T-helper 17 cell (primary cell): Measurements from ENCODE around the gene FLT3. TPM values are rescaled to one million over a fixed set of nuclear protein-coding genes. Genes with fewer than 3 reads are reported as not detected.

ENCODE experiments used
- ATAC-seq: fragments of 150-1000 bp; cut with Tn5 transposase; 2 replicates; pipeline ENCODE4 v1.10.0; 2021; ENCODE audit warnings: mild to moderate bottlenecking, moderate library complexity
- DNase-seq, 3 donors: peaks; one replicate each; pipeline versions ENCODE4 v3.0.0 to v3.0.0-alpha.2; 2020 to 2021
- H3K9me3 ChIP-seq: one replicate; pipeline ENCODE4 v1.7.0; 2013; ENCODE audit warnings: low read length, mild to moderate bottlenecking; ENCODE audit not compliant: control insufficient read depth, poor library complexity, severe bottlenecking
- H3K27ac Mint-ChIP-seq: one replicate; pipeline ENCODE4 v1.8.0; 2022; ENCODE audit warnings: mild to moderate bottlenecking, moderate library complexity, mixed read lengths
- H3K27me3 Mint-ChIP-seq: one replicate; pipeline ENCODE4 v1.8.0; 2022; ENCODE audit warnings: mixed read lengths
- H3K36me3 Mint-ChIP-seq: one replicate; pipeline ENCODE4 v1.8.0; 2022; ENCODE audit warnings: low read depth, mixed read lengths
- H3K4me1 Mint-ChIP-seq: one replicate; pipeline ENCODE4 v1.8.0; 2022; ENCODE audit warnings: mild to moderate bottlenecking, mixed read lengths
- H3K4me3 Mint-ChIP-seq: one replicate; pipeline ENCODE4 v1.8.0; 2022; ENCODE audit warnings: mild to moderate bottlenecking, moderate library complexity, mixed read lengths
- total RNA-seq, 4 donors: library from RNA in 2 of 4; stranded (reverse) in 2 of 4; gene quantifications; one replicate each; pipeline ENCODE4 v1.2.3 and lab custom pipeline; 2022 to 2026

FLT3 gene
- total RNA-seq, 2 donors from 2014 or later, result 0.22 to 0.70 TPM

- Mint-ChIP-seq H3K4me3 (no peak overlapping the region), H3K27ac (no peak overlapping the region), H3K4me1 (peaks cover 20% of the 10 kb centered on the region), H3K36me3 (peaks cover under 1% of the 10 kb centered on the region), H3K27me3 (peaks cover 79% of the 10 kb centered on the region)
- no peak for DNase-seq
- H3K9me3 ChIP-seq, result no peaks in the 10 kb centered on the region
- no peak for ATAC-seq
These were observed 123.8 kb downstream of the FLT3 start for GRCh38 chr13:27976362-27977091.

GRCh38 chr13:27975564-27976361 lies 124.6 kb downstream of the FLT3 start:
- DNase-seq, result no peak
- Mint-ChIP-seq H3K36me3 (no peaks in the 10 kb centered on the region), H3K4me3 (peak overlapping the region; percentile 33), H3K27me3 (peaks cover 79% of the 10 kb centered on the region), H3K27ac (no peak overlapping the region), H3K4me1 (peaks cover 20% of the 10 kb centered on the region)
- ATAC-seq, result no peak
- no peaks in the 10 kb centered on the region for H3K9me3 ChIP-seq

GRCh38 chr13:27973961-27974662 lies 126.3 kb downstream of the FLT3 start:
- DNase-seq, result no peak
- no peak overlapping the region for H3K4me3 Mint-ChIP-seq
- H3K4me1 Mint-ChIP-seq, result peaks cover 19% of the 10 kb centered on the region
- H3K36me3 Mint-ChIP-seq, result peaks cover 2% of the 10 kb centered on the region
- peaks cover 82% of the 10 kb centered on the region for H3K27me3 Mint-ChIP-seq
- ATAC-seq, result no peak
- no peak overlapping the region for H3K27ac Mint-ChIP-seq
- H3K9me3 ChIP-seq, result no peaks in the 10 kb centered on the region

GRCh38 chr13:27973291-27973690 lies 127.1 kb downstream of the FLT3 start:
- H3K36me3 Mint-ChIP-seq, result peaks cover 2% of the 10 kb centered on the region
- peaks cover 76% of the 10 kb centered on the region for H3K27me3 Mint-ChIP-seq
- H3K9me3 ChIP-seq, result no peaks in the 10 kb centered on the region
- H3K4me1 Mint-ChIP-seq, result peaks cover 15% of the 10 kb centered on the region
- no peak overlapping the region for H3K27ac Mint-ChIP-seq
- H3K4me3 Mint-ChIP-seq, result no peak overlapping the region
- DNase-seq (no peak), ATAC-seq (no peak)

- no peak overlapping the region for H3K4me3 Mint-ChIP-seq
- DNase-seq (no peak), ATAC-seq (no peak)
- peaks cover 78% of the 10 kb centered on the region for H3K27me3 Mint-ChIP-seq
- peaks cover 19% of the 10 kb centered on the region for H3K4me1 Mint-ChIP-seq
- H3K27ac Mint-ChIP-seq, result no peak overlapping the region
- no peaks in the 10 kb centered on the region for H3K9me3 ChIP-seq
- H3K36me3 Mint-ChIP-seq, result peaks cover 2% of the 10 kb centered on the region
These were observed 127.9 kb downstream of the FLT3 start for GRCh38 chr13:27972478-27972820.

- peaks cover 79% of the 10 kb centered on the region for H3K27me3 Mint-ChIP-seq
- H3K36me3 Mint-ChIP-seq, result peaks cover 2% of the 10 kb centered on the region
- no peak for ATAC-seq
These were observed 128.4 kb downstream of the FLT3 start for GRCh38 chr13:27971776-27972477.

GRCh38 chr13:27971236-27971645 lies 129.1 kb downstream of the FLT3 start:
- ATAC-seq, result no peak
- Mint-ChIP-seq H3K36me3 (peaks cover 2% of the 10 kb centered on the region), H3K4me1 (peaks cover 21% of the 10 kb centered on the region), H3K27ac (no peak overlapping the region), H3K27me3 (peaks cover 80% of the 10 kb centered on the region), H3K4me3 (peak overlapping the region; percentile 21)
- H3K9me3 ChIP-seq, result no peaks in the 10 kb centered on the region
- DNase-seq, result no peak

More at GRCh38 chr13:27971776-27972477, 128.4 kb downstream of the FLT3 start:
- H3K27ac Mint-ChIP-seq, result no peak overlapping the region
- DNase-seq, result no peak
- H3K9me3 ChIP-seq, result no peaks in the 10 kb centered on the region
- H3K4me1 Mint-ChIP-seq, result peaks cover 21% of the 10 kb centered on the region
- H3K4me3 Mint-ChIP-seq, result no peak overlapping the region

- ATAC-seq, result no peak
- no peaks in the 10 kb centered on the region for H3K9me3 ChIP-seq
- H3K27me3 Mint-ChIP-seq, result peaks cover 80% of the 10 kb centered on the region
- peaks cover 2% of the 10 kb centered on the region for H3K36me3 Mint-ChIP-seq
- H3K4me1 Mint-ChIP-seq, result peaks cover 21% of the 10 kb centered on the region
- no peak overlapping the region for H3K27ac Mint-ChIP-seq
- H3K4me3 Mint-ChIP-seq, result peak overlapping the region; percentile 21
- no peak for DNase-seq
These were observed 129.8 kb downstream of the FLT3 start for GRCh38 chr13:27970382-27971235.

- no peaks in the 10 kb centered on the region for H3K9me3 ChIP-seq
These were observed 130.5 kb downstream of the FLT3 start for GRCh38 chr13:27969866-27970229.

GRCh38 chr13:27969082-27969865 lies 131.1 kb downstream of the FLT3 start, which contains the start of gene CDX2:
CDX2 (minus strand) TSS chr13:27969315; CDS start chr13:27969006, 309 bp downstream.
- Mint-ChIP-seq H3K36me3 (peaks cover 2% of the 10 kb centered on the region), H3K4me3 (peak within 1 kb of the TSS; percentile 80), H3K4me1 (peaks cover 19% of the 10 kb centered on the region), H3K27me3 (peaks cover 77% of the 10 kb centered on the region), H3K27ac (no peak within 1 kb of the TSS)
- no peaks in the 10 kb centered on the region for H3K9me3 ChIP-seq
- ATAC-seq (no peak), DNase-seq (no peak)

More at GRCh38 chr13:27969866-27970229, 130.5 kb downstream of the FLT3 start:
- DNase-seq (no peak), ATAC-seq (no peak)
- Mint-ChIP-seq H3K27me3 (peaks cover 80% of the 10 kb centered on the region), H3K27ac (no peak overlapping the region), H3K36me3 (peaks cover 2% of the 10 kb centered on the region), H3K4me1 (peaks cover 19% of the 10 kb centered on the region), H3K4me3 (peak overlapping the region; percentile 80)

- Mint-ChIP-seq H3K36me3 (peaks cover 2% of the 10 kb centered on the region), H3K4me1 (peaks cover 19% of the 10 kb centered on the region), H3K4me3 (peak overlapping the region; percentile 78), H3K27ac (no peak overlapping the region), H3K27me3 (peaks cover 74% of the 10 kb centered on the region)
- H3K9me3 ChIP-seq, result no peaks in the 10 kb centered on the region
- ATAC-seq (no peak), DNase-seq (no peak)
These were observed 131.9 kb downstream of the FLT3 start for GRCh38 chr13:27968316-27969081.
